Measurements from ENCODE around the gene DNAAF2. TPM values are rescaled to one million over a fixed set of nuclear protein-coding genes. Genes with fewer than 3 reads are reported as not detected.

Gene DNAAF2
- total and polyA plus RNA-seq, 2 donors (not counting 1 experiment from before 2014, with no cell fraction given) = 8.5 to 26.9 TPM

- Histone ChIP-seq H3K27me3 (replicated peaks in 1 of 4; ENCODE audit: control extremely low read depth in 1 of 4, control insufficient read depth in 3 of 4, insufficient read depth in 4 of 4, low read length in 3 of 4) (no peaks in the 10 kb centered on the region), H3K36me3 (replicated peaks in 1 of 2; ENCODE audit: control extremely low read depth in 1 of 2, control insufficient read depth in 1 of 2, extremely low read depth in 1 of 2, insufficient read depth in 2 of 2, low read length in 1 of 2) (peaks cover 0 to 5% of the 10 kb centered on the region in 2 experiments), H3K4me1 (ENCODE audit: control insufficient read depth in 2 of 2, insufficient read depth in 2 of 2, low read length in 2 of 2) (peaks cover 26 to 34% of the 10 kb centered on the region in 2 donors), H3K9me3 (ENCODE audit: control extremely low read depth in 1 of 3, control insufficient read depth in 2 of 3, insufficient read depth in 1 of 3, low read length in 2 of 3) (no peaks in the 10 kb centered on the region), H3K79me2 (ENCODE audit: control insufficient read depth, insufficient read depth, low read length) (peaks cover 64% of the 10 kb centered on the region), H3K9ac (ENCODE audit: low read length) (peak overlapping the region; percentile 9), H3K4me3 (ENCODE audit: control extremely low read depth in 1 of 5, extremely low read depth in 1 of 5, insufficient read depth in 1 of 5, low read depth in 2 of 5, low read length in 4 of 5) (no peak overlapping the region), H3K4me2 (replicated peaks; ENCODE audit: low read depth, low read length, poor library complexity, severe bottlenecking) (peak overlapping the region; percentile 88), H4K20me1 (ENCODE audit: control insufficient read depth, insufficient read depth, low read length, poor library complexity, severe bottlenecking) (peaks cover 20% of the 10 kb centered on the region), H2AFZ (ENCODE audit: insufficient read depth, low read depth, low read length, poor library complexity, severe bottlenecking) (no peak overlapping the region), H3K27ac (ENCODE audit: low read length in 2 of 2) (peak overlapping the region in 1 of 2 donors; percentile 65)
- DNase-seq = peak; percentile 28
- POLR2A ChIA-PET = interaction anchor here (1.2 kb wide), 1 partner anchor 10 kb away, joined by 5 read pairs; no protein-coding TSS in a partner anchor
- no CpG with 5 or more reads among the region's 6 CpGs for whole genome bisulfite sequencing (ENCODE audit: insufficient coverage)
- no peaks in the 10 kb centered on the region for H3K27me3 Mint-ChIP-seq
- peak overlapping the region; percentile 62 for H3K4me3 Mint-ChIP-seq
- H3K27ac Mint-ChIP-seq = peak overlapping the region; percentile 67
- ATAC-seq (ENCODE audit: low read depth) = no peak
- CTCF ChIA-PET = interaction anchor here (0.7 to 6.8 kb wide), 4 partner anchors 9 to 228 kb away, joined by 3 to 93 read pairs (median 4); partner anchors contain the start of genes DNAAF2 and NEMF
- TF ChIP-seq, protein P1, sequence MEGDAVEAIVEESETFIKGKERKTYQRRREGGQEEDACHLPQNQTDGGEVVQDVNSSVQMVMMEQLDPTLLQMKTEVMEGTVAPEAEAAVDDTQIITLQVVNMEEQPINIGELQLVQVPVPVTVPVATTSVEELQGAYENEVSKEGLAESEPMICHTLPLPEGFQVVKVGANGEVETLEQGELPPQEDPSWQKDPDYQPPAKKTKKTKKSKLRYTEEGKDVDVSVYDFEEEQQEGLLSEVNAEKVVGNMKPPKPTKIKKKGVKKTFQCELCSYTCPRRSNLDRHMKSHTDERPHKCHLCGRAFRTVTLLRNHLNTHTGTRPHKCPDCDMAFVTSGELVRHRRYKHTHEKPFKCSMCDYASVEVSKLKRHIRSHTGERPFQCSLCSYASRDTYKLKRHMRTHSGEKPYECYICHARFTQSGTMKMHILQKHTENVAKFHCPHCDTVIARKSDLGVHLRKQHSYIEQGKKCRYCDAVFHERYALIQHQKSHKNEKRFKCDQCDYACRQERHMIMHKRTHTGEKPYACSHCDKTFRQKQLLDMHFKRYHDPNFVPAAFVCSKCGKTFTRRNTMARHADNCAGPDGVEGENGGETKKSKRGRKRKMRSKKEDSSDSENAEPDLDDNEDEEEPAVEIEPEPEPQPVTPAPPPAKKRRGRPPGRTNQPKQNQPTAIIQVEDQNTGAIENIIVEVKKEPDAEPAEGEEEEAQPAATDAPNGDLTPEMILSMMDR (IDR thresholded peaks at IDR 0.05) = no peak
- no peak for TF ChIP-seq EZH2 (IDR thresholded peaks at IDR 0.05; ENCODE audit: borderline replicate concordance, insufficient read depth, low read depth, low read length, poor library complexity, severe bottlenecking)
- peaks cover 52% of the 10 kb centered on the region for H3K4me1 Mint-ChIP-seq
- no peaks in the 10 kb centered on the region for H3K9me3 Mint-ChIP-seq (ENCODE audit: insufficient read depth)
- intact Hi-C loops (cut with micrococcal nuclease) = no loop called here
Measured at GRCh38 chr14:49623941-49624839, 10.9 kb downstream of the DNAAF2 start.

- no peak for ATAC-seq (ENCODE audit: low read depth)
- ChIA-PET CTCF (interaction anchor here (6.8 kb wide), 1 partner anchor 10 kb away, joined by 93 read pairs; the partner anchor contains the start of gene DNAAF2), POLR2A (no interaction called here)
- Mint-ChIP-seq H3K9me3 (ENCODE audit: insufficient read depth) (no peaks in the 10 kb centered on the region), H3K27ac (peak overlapping the region; percentile 20), H3K4me1 (peaks cover 58% of the 10 kb centered on the region), H3K27me3 (no peaks in the 10 kb centered on the region), H3K4me3 (peak overlapping the region; percentile 62)
- Histone ChIP-seq H4K20me1 (ENCODE audit: control insufficient read depth, insufficient read depth, low read length, poor library complexity, severe bottlenecking) (peaks cover 27% of the 10 kb centered on the region), H3K4me1 (ENCODE audit: control insufficient read depth in 2 of 2, insufficient read depth in 2 of 2, low read length in 2 of 2) (peaks cover 31 to 42% of the 10 kb centered on the region in 2 donors), H3K27ac (ENCODE audit: low read length in 2 of 2) (peak overlapping the region in 1 of 2 donors; percentile 65), H3K79me2 (ENCODE audit: control insufficient read depth, insufficient read depth, low read length) (peaks cover 64% of the 10 kb centered on the region), H3K4me3 (ENCODE audit: control extremely low read depth in 1 of 5, extremely low read depth in 1 of 5, insufficient read depth in 1 of 5, low read depth in 2 of 5, low read length in 4 of 5) (peak overlapping the region in 1 of 5 experiments; percentile 3), H3K9ac (ENCODE audit: low read length) (peak overlapping the region; percentile 9), H3K9me3 (ENCODE audit: control extremely low read depth in 1 of 3, control insufficient read depth in 2 of 3, insufficient read depth in 1 of 3, low read length in 2 of 3) (no peaks in the 10 kb centered on the region), H3K36me3 (replicated peaks in 1 of 2; ENCODE audit: control extremely low read depth in 1 of 2, control insufficient read depth in 1 of 2, extremely low read depth in 1 of 2, insufficient read depth in 2 of 2, low read length in 1 of 2) (peaks cover 0 to 11% of the 10 kb centered on the region in 2 experiments), H3K4me2 (replicated peaks; ENCODE audit: low read depth, low read length, poor library complexity, severe bottlenecking) (peak overlapping the region; percentile 88), H2AFZ (ENCODE audit: insufficient read depth, low read depth, low read length, poor library complexity, severe bottlenecking) (no peak overlapping the region), H3K27me3 (replicated peaks in 1 of 4; ENCODE audit: control extremely low read depth in 1 of 4, control insufficient read depth in 3 of 4, insufficient read depth in 4 of 4, low read length in 3 of 4) (no peaks in the 10 kb centered on the region)
- no peak for DNase-seq
- intact Hi-C loops (cut with micrococcal nuclease) = no loop called here
- TF ChIP-seq EZH2 (IDR thresholded peaks at IDR 0.05; ENCODE audit: borderline replicate concordance, insufficient read depth, low read depth, low read length, poor library complexity, severe bottlenecking) = no peak
- TF ChIP-seq, protein P1 (IDR thresholded peaks at IDR 0.05) = no peak
- WGBS (ENCODE audit: insufficient coverage) = 80% methylated on average over 1 of the region's 3 CpGs
Measured at GRCh38 chr14:49623387-49623786, 11.7 kb downstream of the DNAAF2 start.

Data from B cell (primary cell).